ENCODE data around the gene RAMP3.
"Not testable (repeated sequence)": the region's sequence is repeated elsewhere in the genome, so short reads cannot be mapped to it uniquely, and the experiment has no call there.

RAMP3 gene

GRCh38 chr7:45153233-45153632 lies 4.4 kb upstream of the RAMP3 start:
- no peak overlapping the region for H3K4me3 ChIP-seq (ENCODE audit: low read depth, low read length)
- no peak for DNase-seq (ENCODE audit: low read depth)

GRCh38 chr7:45153861-45154260 lies 3.7 kb upstream of the RAMP3 start:
- not testable (repeated sequence) for DNase-seq (ENCODE audit: low read depth); H3K4me3 ChIP-seq (ENCODE audit: low read depth, low read length)

GRCh38 chr7:45155357-45155900 lies 2.2 kb upstream of the RAMP3 start:
- no peak for DNase-seq (ENCODE audit: low read depth)
- no peak overlapping the region for H3K4me3 ChIP-seq (ENCODE audit: low read depth, low read length)

- DNase-seq (ENCODE audit: low read depth) = no peak
- H3K4me3 ChIP-seq (ENCODE audit: low read depth, low read length) = no peak overlapping the region
These were observed 1.6 kb upstream of the RAMP3 start for GRCh38 chr7:45155941-45156340.

- H3K4me3 ChIP-seq (ENCODE audit: low read depth, low read length) = no peak overlapping the region
- DNase-seq (ENCODE audit: low read depth) = no peak
These were observed 897 bp upstream of the RAMP3 start for GRCh38 chr7:45156516-45157272.

GRCh38 chr7:45157286-45157652 lies 322 bp upstream of the RAMP3 start:
- DNase-seq (ENCODE audit: low read depth) = no peak
- H3K4me3 ChIP-seq (ENCODE audit: low read depth, low read length) = no peak overlapping the region

- H3K4me3 ChIP-seq (ENCODE audit: low read depth, low read length) = no peak overlapping the region
- no peak for DNase-seq (ENCODE audit: low read depth)
These were observed 880 bp downstream of the RAMP3 start for GRCh38 chr7:45158471-45158870.

DNA sequence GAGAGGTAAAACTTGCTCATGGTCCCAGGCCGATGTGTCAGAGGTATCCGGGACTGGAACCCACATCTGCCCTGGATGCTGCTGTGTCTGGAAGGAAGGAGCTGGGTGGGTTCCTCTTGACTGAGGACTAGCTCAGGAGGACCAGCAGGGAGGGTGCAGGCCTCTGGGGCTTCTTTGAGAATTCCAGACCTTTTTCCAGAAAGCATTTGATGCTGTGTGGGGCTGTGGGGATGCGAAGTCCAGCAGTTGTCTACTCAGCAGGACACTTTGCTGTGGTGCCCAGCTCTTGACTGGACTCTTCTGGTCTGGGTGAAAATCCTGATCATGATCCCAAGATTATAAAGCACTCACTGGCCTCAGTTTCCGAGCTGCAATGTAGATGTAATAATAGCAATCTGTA lies 1.7 kb downstream of the RAMP3 start:
- H3K4me3 ChIP-seq (ENCODE audit: low read depth, low read length) = no peak overlapping the region
- DNase-seq (ENCODE audit: low read depth) = no peak

DNA sequence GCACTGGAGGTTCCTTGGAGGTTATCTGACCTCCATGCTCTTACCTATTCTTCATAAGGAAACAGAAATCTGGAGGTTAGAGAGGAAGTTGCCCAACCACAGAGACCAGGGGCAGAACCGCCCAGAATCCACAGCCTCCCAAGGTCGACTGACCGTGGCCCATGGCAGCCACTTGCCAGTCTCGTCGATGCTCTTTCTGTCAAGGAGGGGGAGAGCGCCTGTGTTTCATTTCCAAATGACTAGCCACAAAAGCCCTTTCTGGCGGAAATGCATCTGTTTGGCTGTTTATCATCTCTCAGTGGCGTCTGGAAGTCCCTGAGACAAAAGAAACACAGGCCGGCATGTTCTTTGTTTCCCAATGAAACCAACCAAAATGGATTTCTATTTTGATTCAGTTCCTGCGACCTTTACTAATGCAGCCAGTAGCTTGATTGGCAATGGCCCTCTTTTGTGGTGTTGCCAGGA lies 2.9 kb downstream of the RAMP3 start:
- DNase-seq (ENCODE audit: low read depth) = no peak
- no peak overlapping the region for H3K4me3 ChIP-seq (ENCODE audit: low read depth, low read length)

DNA sequence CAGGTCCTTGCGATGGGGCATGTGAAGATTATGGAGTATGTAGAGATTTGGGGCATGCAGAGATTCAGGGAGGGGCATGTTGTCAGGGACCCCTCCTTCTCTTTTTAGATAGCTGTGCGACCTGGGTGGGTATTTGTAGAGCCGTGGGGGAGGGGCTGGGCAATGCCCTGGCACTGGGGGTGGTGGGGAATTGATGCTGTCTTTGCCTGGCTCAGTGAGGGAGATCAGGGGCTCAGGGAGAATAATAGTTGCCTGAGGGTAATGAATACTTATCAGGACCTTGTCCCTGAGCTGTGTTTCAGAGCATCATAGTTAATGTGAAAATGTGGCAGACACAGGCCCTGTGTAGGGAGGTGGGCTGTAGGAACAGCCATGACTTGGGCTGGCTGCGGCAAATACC lies 3.5 kb downstream of the RAMP3 start:
- DNase-seq (ENCODE audit: low read depth) = no peak
- no peak overlapping the region for H3K4me3 ChIP-seq (ENCODE audit: low read depth, low read length)

GRCh38 chr7:45161842-45162241 lies 4.3 kb downstream of the RAMP3 start:
- H3K4me3 ChIP-seq (ENCODE audit: low read depth, low read length) = no peak overlapping the region
- DNase-seq (ENCODE audit: low read depth) = no peak

DNA sequence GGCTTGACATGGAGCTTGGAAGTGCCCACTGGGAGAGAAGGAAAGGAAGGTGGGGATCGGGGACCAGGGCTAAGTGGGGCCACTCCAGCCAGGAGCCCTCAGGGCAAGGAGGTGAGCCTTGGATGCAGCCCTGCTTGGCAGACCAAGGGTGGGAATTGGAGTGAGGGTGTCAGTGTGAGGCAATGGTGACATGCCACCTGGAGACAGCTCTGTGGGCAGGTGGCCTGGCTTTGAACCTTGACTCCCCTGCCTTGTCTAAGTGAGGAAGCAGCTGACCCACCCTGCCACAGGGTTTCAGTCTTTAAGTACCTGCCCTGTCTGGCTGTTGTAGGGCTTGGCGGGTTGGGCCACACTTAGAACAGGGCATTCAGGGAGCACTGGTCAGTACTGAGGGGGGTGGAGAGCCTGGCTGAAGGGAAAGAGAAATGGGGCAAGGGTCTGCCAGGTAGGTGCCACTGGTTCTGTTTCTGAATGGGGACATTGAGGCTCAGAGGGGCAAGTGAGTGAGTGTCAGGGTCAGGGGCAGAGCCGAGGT lies 4.8 kb downstream of the RAMP3 start:
- H3K4me3 ChIP-seq (ENCODE audit: low read depth, low read length) = no peak overlapping the region
- no peak for DNase-seq (ENCODE audit: low read depth)

- H3K4me3 ChIP-seq (ENCODE audit: low read depth, low read length) = no peak overlapping the region
- no peak for DNase-seq (ENCODE audit: low read depth)
These were observed 5.5 kb downstream of the RAMP3 start for GRCh38 chr7:45162943-45163691.

DNA sequence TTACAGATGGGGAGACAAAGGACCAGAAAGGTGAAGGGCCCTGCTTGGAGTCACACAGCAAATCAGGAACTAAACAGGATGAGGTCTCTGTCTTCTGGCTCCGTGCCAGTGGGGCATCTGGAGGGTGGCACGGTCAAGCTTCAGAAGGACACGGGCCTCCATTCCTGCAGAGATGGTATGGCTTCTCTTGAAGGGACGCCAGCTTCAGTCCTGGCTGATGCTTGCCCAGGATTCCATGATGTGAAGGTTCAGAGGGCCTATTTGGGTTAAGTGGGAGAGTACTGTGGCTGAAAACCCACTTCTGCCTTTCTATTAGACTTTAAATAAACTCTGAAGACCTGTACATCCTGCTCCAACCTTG lies 6.1 kb downstream of the RAMP3 start:
- no peak for DNase-seq (ENCODE audit: low read depth)
- no peak overlapping the region for H3K4me3 ChIP-seq (ENCODE audit: low read depth, low read length)

- H3K4me3 ChIP-seq (ENCODE audit: low read depth, low read length); DNase-seq (ENCODE audit: low read depth): not testable (repeated sequence)
These were observed 6.7 kb downstream of the RAMP3 start for GRCh38 chr7:45164271-45164670.

GRCh38 chr7:45165857-45166256 lies 8.3 kb downstream of the RAMP3 start:
- H3K4me3 ChIP-seq (ENCODE audit: low read depth, low read length) = no peak overlapping the region
- DNase-seq (ENCODE audit: low read depth) = no peak

GRCh38 chr7:45171946-45172345 lies 14.4 kb downstream of the RAMP3 start:
- H3K4me3 ChIP-seq (ENCODE audit: low read depth, low read length) = no peak overlapping the region
- no peak for DNase-seq (ENCODE audit: low read depth)

- DNase-seq (ENCODE audit: low read depth) = no peak
- no peak overlapping the region for H3K4me3 ChIP-seq (ENCODE audit: low read depth, low read length)
These were observed 16.2 kb downstream of the RAMP3 start for GRCh38 chr7:45173596-45174327.

DNA sequence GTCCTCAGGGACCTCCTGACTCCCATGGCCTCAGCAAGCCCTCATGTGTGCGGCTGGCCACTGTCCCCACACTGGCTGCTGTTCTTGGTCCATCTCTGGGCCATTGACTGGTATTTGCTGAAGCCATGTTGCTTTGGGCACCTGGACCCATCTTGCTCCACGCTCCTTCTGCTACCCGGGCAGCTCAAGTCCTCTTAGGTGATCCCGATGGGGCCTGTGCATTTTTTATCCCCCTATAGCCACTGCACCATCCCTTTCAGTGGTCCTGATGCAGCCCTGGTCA lies 16.7 kb downstream of the RAMP3 start:
- no peak for DNase-seq (ENCODE audit: low read depth)

More for the DNA sequence above, 16.7 kb downstream of the RAMP3 start:
- H3K4me3 ChIP-seq (ENCODE audit: low read depth, low read length) = no peak overlapping the region

Data from skeletal muscle cell (primary cell).